ENCODE measurements around the gene VSTM1.

The VSTM1 gene

GRCh38 chr19:54062643-54063042 is 1.1 kb downstream of the VSTM1 start:
- Histone ChIP-seq H3K27ac (no peak overlapping the region), H3K9ac (no peak overlapping the region), H4K20me1 (ENCODE audit: insufficient read depth) (no peaks in the 10 kb centered on the region), H3K4me1 (ENCODE audit: low read depth, poor library complexity, severe bottlenecking) (no peaks in the 10 kb centered on the region), H2AFZ (ENCODE audit: low read depth) (no peak overlapping the region), H3K4me2 (no peak overlapping the region), H3K36me3 (ENCODE audit: insufficient read depth) (no peaks in the 10 kb centered on the region), H3K79me2 (ENCODE audit: insufficient read depth, low read depth) (no peaks in the 10 kb centered on the region), H3K27me3 (ENCODE audit: insufficient read depth, low read depth) (peaks cover 22% of the 10 kb centered on the region), H3K4me3 (IDR thresholded peaks at IDR 0.05; ENCODE audit: insufficient read depth, low read depth, low read length) (no peak overlapping the region)
- no peak for TF ChIP-seq CTCF (conservative IDR thresholded peaks at IDR 0.05; ENCODE audit: low read depth, low read length)

GRCh38 chr19:54047616-54048015 is 16.1 kb downstream of the VSTM1 start:
- H3K4me1 ChIP-seq (ENCODE audit: low read depth, poor library complexity, severe bottlenecking): no peaks in the 10 kb centered on the region

GRCh38 chr19:54045771-54046170 is 17.9 kb downstream of the VSTM1 start:
- Histone ChIP-seq H3K4me1 (ENCODE audit: low read depth, poor library complexity, severe bottlenecking) (no peaks in the 10 kb centered on the region), H3K27ac (no peak overlapping the region), H3K79me2 (ENCODE audit: insufficient read depth, low read depth) (no peaks in the 10 kb centered on the region), H3K9ac (no peak overlapping the region), H3K4me3 (IDR thresholded peaks at IDR 0.05; ENCODE audit: insufficient read depth, low read depth, low read length) (no peak overlapping the region), H3K27me3 (ENCODE audit: insufficient read depth, low read depth) (peaks cover 4% of the 10 kb centered on the region; the same call in 1 of the 2 replicates), H4K20me1 (ENCODE audit: insufficient read depth) (no peaks in the 10 kb centered on the region), H3K4me2 (no peak overlapping the region), H3K36me3 (ENCODE audit: insufficient read depth) (no peaks in the 10 kb centered on the region), H2AFZ (ENCODE audit: low read depth) (no peak overlapping the region)
- TF ChIP-seq CTCF (conservative IDR thresholded peaks at IDR 0.05; ENCODE audit: low read depth, low read length): no peak

More at GRCh38 chr19:54047616-54048015, 16.1 kb downstream of the VSTM1 start:
- Histone ChIP-seq H3K9ac (no peak overlapping the region), H3K36me3 (ENCODE audit: insufficient read depth) (no peaks in the 10 kb centered on the region), H3K27me3 (ENCODE audit: insufficient read depth, low read depth) (peaks cover 7% of the 10 kb centered on the region; the same call in 1 of the 2 replicates), H4K20me1 (ENCODE audit: insufficient read depth) (no peaks in the 10 kb centered on the region), H3K4me2 (no peak overlapping the region), H2AFZ (ENCODE audit: low read depth) (no peak overlapping the region), H3K4me3 (IDR thresholded peaks at IDR 0.05; ENCODE audit: insufficient read depth, low read depth, low read length) (no peak overlapping the region), H3K79me2 (ENCODE audit: insufficient read depth, low read depth) (no peaks in the 10 kb centered on the region), H3K27ac (no peak overlapping the region)
- no peak for TF ChIP-seq CTCF (conservative IDR thresholded peaks at IDR 0.05; ENCODE audit: low read depth, low read length)

GRCh38 chr19:54042989-54043388 is 20.7 kb downstream of the VSTM1 start:
- Histone ChIP-seq H4K20me1 (ENCODE audit: insufficient read depth) (no peaks in the 10 kb centered on the region), H3K79me2 (ENCODE audit: insufficient read depth, low read depth) (no peaks in the 10 kb centered on the region), H3K4me3 (IDR thresholded peaks at IDR 0.05; ENCODE audit: insufficient read depth, low read depth, low read length) (no peak overlapping the region), H3K36me3 (ENCODE audit: insufficient read depth) (no peaks in the 10 kb centered on the region), H3K27ac (no peak overlapping the region), H2AFZ (ENCODE audit: low read depth) (no peak overlapping the region), H3K4me2 (no peak overlapping the region), H3K4me1 (ENCODE audit: low read depth, poor library complexity, severe bottlenecking) (no peaks in the 10 kb centered on the region), H3K9ac (no peak overlapping the region), H3K27me3 (ENCODE audit: insufficient read depth, low read depth) (peaks cover 4% of the 10 kb centered on the region; the same call in 1 of the 2 replicates)
- TF ChIP-seq CTCF (conservative IDR thresholded peaks at IDR 0.05; ENCODE audit: low read depth, low read length): no peak
